ENCODE results near the gene CHCT1.

Gene CHCT1

DNA sequence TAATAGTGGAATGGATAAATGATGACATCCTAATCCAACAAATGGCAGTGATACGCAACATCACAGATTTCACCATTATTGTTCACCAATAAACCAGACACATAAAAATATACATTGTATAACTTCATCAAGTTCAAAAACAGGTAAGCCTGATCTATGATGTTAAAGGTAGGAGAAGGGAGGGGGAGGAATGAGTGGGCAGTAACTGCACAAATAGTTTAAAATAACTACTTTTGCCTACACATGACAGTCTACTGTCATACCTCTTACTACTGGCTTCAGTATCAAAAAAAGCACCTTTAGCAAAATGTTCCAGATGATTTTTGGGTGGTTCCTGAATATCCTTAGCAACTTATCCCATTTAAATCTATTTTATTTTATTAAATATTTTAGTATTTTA is 28.8 kb downstream of the CHCT1 start:
- no peaks in the 10 kb centered on the region for H3K4me1 Mint-ChIP-seq
- H3K27ac Mint-ChIP-seq = no peak overlapping the region
- no peaks in the 10 kb centered on the region for H3K9me3 Mint-ChIP-seq
- no peak for DNase-seq
- no peaks in the 10 kb centered on the region for H3K27me3 Mint-ChIP-seq
- ATAC-seq = no peak
- no peak overlapping the region for H3K4me3 Mint-ChIP-seq

DNA sequence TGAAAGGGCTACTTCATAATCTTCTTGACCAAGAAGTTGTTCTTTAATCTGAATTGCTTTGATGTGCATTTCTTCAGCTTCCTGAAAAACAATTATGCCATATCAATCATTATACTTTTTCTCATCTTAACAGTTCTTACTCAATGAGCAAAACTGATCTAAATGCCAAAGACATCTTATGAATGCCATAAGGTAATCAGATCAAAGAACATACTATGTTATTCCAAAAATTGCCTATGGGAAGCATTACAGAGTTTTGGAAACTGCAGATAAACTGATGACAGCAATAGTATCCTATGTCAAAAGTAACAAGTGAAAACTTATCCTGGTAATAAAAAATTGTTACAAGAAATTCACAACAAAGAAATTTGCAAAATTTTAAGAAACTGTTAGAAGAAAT is 29.7 kb downstream of the CHCT1 start:
- no peaks in the 10 kb centered on the region for H3K9me3 Mint-ChIP-seq
- no peaks in the 10 kb centered on the region for H3K27me3 Mint-ChIP-seq
- H3K4me3 Mint-ChIP-seq = no peak overlapping the region
- H3K27ac Mint-ChIP-seq = no peak overlapping the region
- no peak for ATAC-seq
- H3K4me1 Mint-ChIP-seq = no peaks in the 10 kb centered on the region
- DNase-seq = no peak

DNA sequence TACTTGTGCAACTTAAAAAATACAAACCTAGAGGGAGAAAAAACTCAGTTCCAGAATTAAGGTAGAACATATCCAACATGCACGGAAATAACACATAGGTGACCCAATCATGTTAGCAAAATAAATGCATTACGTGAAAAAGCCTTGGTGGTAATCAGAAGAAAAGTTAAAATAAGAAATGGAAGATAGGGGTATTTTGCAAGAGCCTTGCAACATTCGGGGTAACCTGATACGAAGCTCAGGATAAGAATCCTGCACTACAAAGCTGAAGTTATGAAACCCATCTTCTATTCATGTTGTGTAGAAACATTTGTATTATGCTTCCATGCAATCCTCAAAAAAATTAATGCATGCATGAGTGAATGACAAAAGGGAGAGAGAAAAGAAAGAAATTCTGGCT is 33.1 kb downstream of the CHCT1 start:
- H3K9me3 Mint-ChIP-seq = no peaks in the 10 kb centered on the region
- no peaks in the 10 kb centered on the region for H3K4me1 Mint-ChIP-seq

DNA sequence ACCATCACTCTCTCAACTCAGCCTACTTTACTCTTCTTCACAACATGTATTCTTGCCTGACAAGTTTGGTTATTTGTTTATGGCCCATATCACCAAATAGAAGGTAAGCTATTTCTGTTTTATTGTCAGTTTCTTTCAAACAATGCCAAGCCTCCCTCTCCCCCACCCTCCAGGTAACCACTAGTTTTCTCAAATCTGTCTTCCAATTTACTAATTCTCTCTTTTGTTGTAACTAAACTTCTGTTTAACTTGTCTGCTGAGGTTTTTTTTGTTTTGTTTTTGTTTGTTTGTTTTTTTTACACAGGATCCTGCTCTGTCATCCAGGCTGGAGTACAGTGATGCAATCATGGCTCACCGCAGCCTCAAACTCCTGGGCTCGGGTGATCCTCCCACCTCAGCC is 34.9 kb downstream of the CHCT1 start:
- Mint-ChIP-seq H3K4me1 (no peaks in the 10 kb centered on the region), H3K4me3 (no peak overlapping the region), H3K27ac (peak overlapping the region in 1 of 2 donors; percentile 55), H3K27me3 (no peaks in the 10 kb centered on the region), H3K9me3 (no peaks in the 10 kb centered on the region)
- ATAC-seq (no peak), DNase-seq (no peak)

More for the DNA sequence above, 33.1 kb downstream of the CHCT1 start:
- ATAC-seq (no peak), DNase-seq (no peak)
- Mint-ChIP-seq H3K27ac (no peak overlapping the region), H3K27me3 (no peaks in the 10 kb centered on the region), H3K4me3 (no peak overlapping the region)

GRCh38 chr17:60461584-60461983 is 39.3 kb downstream of the CHCT1 start:
- ATAC-seq (no peak), DNase-seq (no peak)
- H3K9me3 Mint-ChIP-seq = no peaks in the 10 kb centered on the region
- H3K4me1 Mint-ChIP-seq = no peaks in the 10 kb centered on the region
- H3K27me3 Mint-ChIP-seq = no peaks in the 10 kb centered on the region
- no peak overlapping the region for H3K4me3 Mint-ChIP-seq
- H3K27ac Mint-ChIP-seq = no peak overlapping the region

- no peaks in the 10 kb centered on the region for H3K4me1 Mint-ChIP-seq
- DNase-seq (no peak), ATAC-seq (no peak)
- H3K27me3 Mint-ChIP-seq = no peaks in the 10 kb centered on the region
- H3K27ac Mint-ChIP-seq = no peak overlapping the region
- no peaks in the 10 kb centered on the region for H3K9me3 Mint-ChIP-seq
- no peak overlapping the region for H3K4me3 Mint-ChIP-seq
Measured at GRCh38 chr17:60463157-60463835, 41.0 kb downstream of the CHCT1 start.

GRCh38 chr17:60464343-60464742 is 42.1 kb downstream of the CHCT1 start:
- H3K27ac Mint-ChIP-seq = no peak overlapping the region
- no peak for ATAC-seq
- H3K4me1 Mint-ChIP-seq = no peaks in the 10 kb centered on the region
- no peak overlapping the region for H3K4me3 Mint-ChIP-seq
- DNase-seq = no peak
- H3K9me3 Mint-ChIP-seq = no peaks in the 10 kb centered on the region
- no peaks in the 10 kb centered on the region for H3K27me3 Mint-ChIP-seq

GRCh38 chr17:60468371-60468770 is 46.1 kb downstream of the CHCT1 start:
- no peaks in the 10 kb centered on the region for H3K27me3 Mint-ChIP-seq
- no peak for DNase-seq
- H3K9me3 Mint-ChIP-seq = no peaks in the 10 kb centered on the region
- no peak overlapping the region for H3K27ac Mint-ChIP-seq
- ATAC-seq = no peak
- H3K4me1 Mint-ChIP-seq = peaks cover 7% of the 10 kb centered on the region
- H3K4me3 Mint-ChIP-seq = no peak overlapping the region

DNA sequence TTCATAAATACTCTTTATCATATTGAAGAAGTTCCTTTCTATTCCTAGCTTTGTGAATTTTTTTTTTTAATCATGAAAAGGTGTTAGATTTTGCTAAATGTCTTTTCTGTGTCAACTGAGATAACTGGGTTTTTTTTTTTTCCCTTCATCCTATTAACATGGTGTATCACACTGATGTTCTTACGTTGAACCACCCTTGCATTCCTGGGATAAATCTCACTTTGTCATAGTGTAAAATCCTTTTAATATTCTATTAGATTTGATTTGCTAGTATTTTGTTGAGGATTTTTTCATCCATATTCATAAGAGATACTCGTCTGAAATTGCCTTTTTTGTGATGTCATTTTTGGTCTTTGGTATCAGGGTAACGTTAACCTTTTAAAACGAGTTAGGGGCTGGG is 49.2 kb downstream of the CHCT1 start:
- Mint-ChIP-seq H3K4me1 (peaks cover 7% of the 10 kb centered on the region), H3K27ac (peak overlapping the region in 1 of 2 donors; percentile 87), H3K9me3 (no peaks in the 10 kb centered on the region), H3K4me3 (no peak overlapping the region), H3K27me3 (no peaks in the 10 kb centered on the region)
- ATAC-seq (no peak), DNase-seq (no peak)

DNA sequence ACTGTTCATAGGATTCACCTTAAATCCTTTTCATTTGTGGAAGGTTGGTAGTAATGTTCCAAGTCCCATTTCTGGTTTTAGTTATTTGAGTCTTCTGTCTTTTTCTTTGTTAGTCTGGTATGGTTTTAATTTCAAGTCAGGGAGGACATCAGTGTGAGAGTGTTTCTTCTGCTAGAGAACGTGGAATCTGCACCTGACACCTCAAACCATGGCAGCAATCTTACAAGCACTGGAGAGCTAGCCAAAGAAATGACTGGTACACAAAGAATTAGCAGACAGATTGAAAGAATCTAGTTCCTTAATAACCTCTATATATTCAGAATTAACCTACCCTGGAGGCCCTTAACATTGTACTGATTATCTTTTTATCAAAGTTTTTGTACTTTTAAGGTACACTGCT is 50.2 kb downstream of the CHCT1 start:
- DNase-seq (no peak), ATAC-seq (no peak)
- Mint-ChIP-seq H3K4me3 (no peak overlapping the region), H3K9me3 (no peaks in the 10 kb centered on the region), H3K27ac (no peak overlapping the region), H3K4me1 (peaks cover 7% of the 10 kb centered on the region), H3K27me3 (no peaks in the 10 kb centered on the region)

- no peak overlapping the region for H3K4me3 Mint-ChIP-seq
- DNase-seq = no peak
- no peaks in the 10 kb centered on the region for H3K27me3 Mint-ChIP-seq
- no peak for ATAC-seq
- no peak overlapping the region for H3K27ac Mint-ChIP-seq
- peaks cover 7% of the 10 kb centered on the region for H3K4me1 Mint-ChIP-seq
- no peaks in the 10 kb centered on the region for H3K9me3 Mint-ChIP-seq
Measured at GRCh38 chr17:60473788-60474187, 51.5 kb downstream of the CHCT1 start.
